K562 (cell line): Measurements from ENCODE around the gene GLIS1. TPM values are rescaled to one million over a fixed set of nuclear protein-coding genes. Genes with fewer than 3 reads are reported as not detected.

Source experiments
- MGA ChIP-seq: fragments of 450-650 bp; IDR thresholded peaks from 2 replicates; pipeline ENCODE4 v1.6.1; 2016; ENCODE audit warnings: mild to moderate bottlenecking, moderate library complexity
- polyA plus RNA-seq, 8 experiments: library from polyadenylated mRNA; depleted of rRNA in 4 of 8; stranded (reverse) in 5 of 8; unstranded in 3 of 8; fragments of >200 nt; fragmentation: Nextera tagmentation in 2 of 8; fragmentation: Illumina TruSeq in 1 of 8; extraction: Ambion mirVana in 2 of 8; extraction: Trizol in 1 of 8; gene quantifications; 2 replicates each; pipeline versions ENCODE4 v1.2.1 to v1.2.3, GENCODE V29; 2011 to 2014; ENCODE audit warnings: inconsistent platforms in 1 of 8, missing spikeins in 1 of 8
- total RNA-seq, 7 experiments: library from RNA; depleted of rRNA in 6 of 7; stranded (reverse); fragments of >200 nt in 6 of 7; fragmentation: Illumina TruSeq in 2 of 7; extraction: Trizol in 2 of 7; gene quantifications; 2 replicates each; pipeline versions ENCODE4 v1.2.1 to v1.2.3, GENCODE V29; 2011 to 2021; ENCODE audit warnings: low replicate concordance in 1 of 7

GLIS1 gene
- total and polyA plus RNA-seq, 9 of the 15 experiments (the other 6 are each of a cell fraction or from before 2014, with no cell fraction given), result not detected

- no peak for TF ChIP-seq MGA
- TF ChIP-seq, all 486 proteins: peak for 0
These were observed 40.5 kb downstream of the GLIS1 start (continued) for GRCh38 chr1:53698384-53698980.
